GM12873 (cell line): ENCODE data around the gene CIAPIN1.

Experiments
- CTCF ChIP-seq: IDR thresholded peaks from 2 replicates; pipeline ENCODE4 v1.5.1; 2012; ENCODE audit warnings: low read depth, mild to moderate bottlenecking, moderate library complexity, low read length, control low read depth; ENCODE audit not compliant: insufficient read depth; ENCODE audit errors: missing control alignments

The CIAPIN1 gene

DNA sequence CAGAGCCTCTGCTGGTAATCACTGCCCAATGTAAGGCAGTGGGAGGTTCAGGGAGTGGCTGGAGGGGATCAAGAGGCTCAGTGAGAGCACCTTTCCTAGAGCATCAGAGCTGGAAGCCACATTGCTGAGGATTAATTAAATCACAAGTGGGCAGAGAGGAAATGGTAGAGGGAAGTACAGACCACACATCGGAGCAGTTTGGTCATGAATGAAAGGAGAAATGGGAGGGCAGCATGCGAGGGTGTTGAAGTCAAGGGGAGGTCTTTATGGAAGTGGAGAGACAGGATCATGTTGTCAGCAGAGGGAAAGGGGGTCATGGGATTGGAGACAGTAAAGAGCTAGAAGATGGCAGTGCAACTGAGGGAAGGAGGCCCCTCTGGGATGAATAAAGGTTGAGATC lies 40.3 kb downstream of the CIAPIN1 start:
- no peak for TF ChIP-seq CTCF

- TF ChIP-seq CTCF, result no peak
Measured at GRCh38 chr16:57405097-57405496, 42.1 kb downstream of the CIAPIN1 start.

DNA sequence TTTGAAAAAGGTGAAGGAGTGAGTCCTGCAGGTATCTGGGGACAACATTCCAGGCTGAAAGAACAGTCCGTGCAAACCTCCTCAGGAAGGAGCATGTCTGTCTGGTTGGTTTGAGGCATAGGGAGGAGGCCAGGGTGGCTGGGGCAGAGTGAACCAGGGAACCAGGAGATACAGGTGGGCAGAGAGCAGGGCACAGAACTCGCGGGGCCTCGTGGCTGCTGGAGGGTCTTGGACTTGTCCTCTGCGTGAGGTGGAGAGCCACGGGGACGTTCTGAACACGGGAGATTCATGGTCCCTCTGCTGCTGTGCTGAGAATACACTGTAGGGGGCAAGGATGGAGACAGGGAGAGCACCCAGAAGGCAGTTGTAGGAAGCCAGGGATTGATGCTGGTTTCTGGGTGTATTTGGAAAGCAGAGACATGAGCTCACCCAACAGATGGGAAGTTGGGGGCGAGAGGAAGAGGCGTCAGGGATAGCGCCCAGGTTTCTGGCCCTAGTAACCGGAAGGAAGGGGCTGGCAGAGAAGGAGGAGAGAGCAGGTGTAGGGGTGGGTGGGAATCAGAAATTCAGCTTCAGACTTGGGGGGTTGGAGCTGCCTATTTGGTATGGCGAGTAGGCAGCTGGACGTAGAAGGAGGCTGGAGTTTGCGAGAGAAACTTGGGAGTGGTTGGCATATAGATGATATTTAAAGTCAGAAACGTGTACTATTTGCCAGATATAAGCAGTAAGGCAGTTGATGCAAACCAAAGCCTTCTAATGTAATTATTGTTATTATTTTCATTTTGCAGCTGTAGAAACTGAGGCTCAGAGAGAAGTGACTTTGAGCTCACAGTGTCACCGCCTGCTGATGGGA lies 43.0 kb downstream of the CIAPIN1 start, which contains the start of gene CCL17:
CCL17 (plus strand) TSS at position 803 of the 853 bp plus-strand sequence. CDS start 9,166 bp downstream, outside the sequence.
- no peak for TF ChIP-seq CTCF

GRCh38 chr16:57401943-57402640 lies 45.1 kb downstream of the CIAPIN1 start:
- no peak for TF ChIP-seq CTCF

DNA sequence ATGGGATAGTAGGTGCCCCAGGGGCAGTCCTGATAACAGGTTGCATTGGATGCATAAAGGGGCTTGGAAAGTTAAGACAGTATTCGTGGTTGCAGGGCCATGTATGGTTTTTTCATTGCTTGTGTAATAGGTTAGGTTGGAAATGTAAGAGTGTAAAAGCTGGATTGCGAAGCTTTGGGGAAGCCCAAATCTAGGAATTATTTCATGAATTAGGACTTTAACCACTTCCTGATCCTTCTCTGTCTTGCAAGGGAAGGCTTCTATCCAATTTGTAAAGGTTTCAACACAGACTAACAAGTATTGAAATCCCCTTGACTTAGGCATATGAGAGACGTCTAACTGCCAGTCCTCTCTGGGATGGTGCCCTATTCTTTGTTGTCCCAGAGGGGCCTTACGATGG lies 50.4 kb downstream of the CIAPIN1 start:
- no peak for TF ChIP-seq CTCF

- no peak for TF ChIP-seq CTCF
Measured at GRCh38 chr16:57395026-57395425, 52.2 kb downstream of the CIAPIN1 start.

GRCh38 chr16:57394444-57394843 lies 52.7 kb downstream of the CIAPIN1 start:
- no peak for TF ChIP-seq CTCF
